Epithelial cell of esophagus (primary cell): Measurements from ENCODE around the gene FAM174C.

Source experiments
- DNase-seq: peaks from one replicate; pipeline ENCODE4 v3.0.0; 2010; ENCODE audit warnings: low read depth
- H3K4me3 ChIP-seq: 2 replicates; pipeline ENCODE4 v1.5.1; 2011; ENCODE audit warnings: mild to moderate bottlenecking, low read length, control low read depth
- TF ChIP-seq, protein P1 (sequence below): IDR thresholded peaks from 2 replicates; pipeline ENCODE4 v1.5.1; 2011; ENCODE audit warnings: low read depth, mild to moderate bottlenecking, low read length, control low read depth, inconsistent platforms; ENCODE audit not compliant: insufficient read depth; ENCODE audit errors: missing control alignments

Gene FAM174C

DNA sequence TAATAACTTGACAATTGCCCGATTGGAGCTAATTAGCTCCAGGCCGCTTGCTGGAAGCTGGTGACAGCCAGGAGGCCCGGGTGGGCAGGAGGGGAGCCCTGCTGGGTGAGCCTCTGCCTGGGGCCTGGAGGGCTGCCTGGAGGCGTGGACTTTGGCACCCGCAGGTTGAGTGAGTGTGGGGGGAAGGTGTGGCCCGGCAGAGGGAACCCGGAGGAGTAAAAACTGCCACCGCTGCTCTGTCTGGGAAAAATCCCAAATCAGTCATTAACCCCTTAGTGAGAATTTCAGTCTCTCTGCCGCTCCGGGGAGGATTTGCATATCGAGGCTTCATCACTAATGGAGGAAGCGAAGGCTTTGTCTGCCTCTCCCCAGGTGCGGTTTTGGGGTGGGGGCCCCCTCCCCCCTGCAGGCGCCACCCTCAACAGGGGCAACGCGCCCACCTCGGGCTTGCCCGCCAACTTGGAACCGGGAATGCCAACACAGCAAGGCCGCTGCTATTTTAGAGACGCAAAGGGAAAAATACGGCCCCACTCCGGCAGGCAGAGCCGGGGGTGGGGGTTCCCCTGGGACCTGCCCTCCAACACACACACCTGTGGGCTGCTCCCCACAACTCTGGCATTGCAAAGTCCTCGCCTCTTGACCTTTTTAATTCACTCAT lies 16.6 kb downstream of the FAM174C start:
- no peak for DNase-seq
- no peak overlapping the region for H3K4me3 ChIP-seq
- TF ChIP-seq, protein P1, sequence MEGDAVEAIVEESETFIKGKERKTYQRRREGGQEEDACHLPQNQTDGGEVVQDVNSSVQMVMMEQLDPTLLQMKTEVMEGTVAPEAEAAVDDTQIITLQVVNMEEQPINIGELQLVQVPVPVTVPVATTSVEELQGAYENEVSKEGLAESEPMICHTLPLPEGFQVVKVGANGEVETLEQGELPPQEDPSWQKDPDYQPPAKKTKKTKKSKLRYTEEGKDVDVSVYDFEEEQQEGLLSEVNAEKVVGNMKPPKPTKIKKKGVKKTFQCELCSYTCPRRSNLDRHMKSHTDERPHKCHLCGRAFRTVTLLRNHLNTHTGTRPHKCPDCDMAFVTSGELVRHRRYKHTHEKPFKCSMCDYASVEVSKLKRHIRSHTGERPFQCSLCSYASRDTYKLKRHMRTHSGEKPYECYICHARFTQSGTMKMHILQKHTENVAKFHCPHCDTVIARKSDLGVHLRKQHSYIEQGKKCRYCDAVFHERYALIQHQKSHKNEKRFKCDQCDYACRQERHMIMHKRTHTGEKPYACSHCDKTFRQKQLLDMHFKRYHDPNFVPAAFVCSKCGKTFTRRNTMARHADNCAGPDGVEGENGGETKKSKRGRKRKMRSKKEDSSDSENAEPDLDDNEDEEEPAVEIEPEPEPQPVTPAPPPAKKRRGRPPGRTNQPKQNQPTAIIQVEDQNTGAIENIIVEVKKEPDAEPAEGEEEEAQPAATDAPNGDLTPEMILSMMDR: no peak

DNA sequence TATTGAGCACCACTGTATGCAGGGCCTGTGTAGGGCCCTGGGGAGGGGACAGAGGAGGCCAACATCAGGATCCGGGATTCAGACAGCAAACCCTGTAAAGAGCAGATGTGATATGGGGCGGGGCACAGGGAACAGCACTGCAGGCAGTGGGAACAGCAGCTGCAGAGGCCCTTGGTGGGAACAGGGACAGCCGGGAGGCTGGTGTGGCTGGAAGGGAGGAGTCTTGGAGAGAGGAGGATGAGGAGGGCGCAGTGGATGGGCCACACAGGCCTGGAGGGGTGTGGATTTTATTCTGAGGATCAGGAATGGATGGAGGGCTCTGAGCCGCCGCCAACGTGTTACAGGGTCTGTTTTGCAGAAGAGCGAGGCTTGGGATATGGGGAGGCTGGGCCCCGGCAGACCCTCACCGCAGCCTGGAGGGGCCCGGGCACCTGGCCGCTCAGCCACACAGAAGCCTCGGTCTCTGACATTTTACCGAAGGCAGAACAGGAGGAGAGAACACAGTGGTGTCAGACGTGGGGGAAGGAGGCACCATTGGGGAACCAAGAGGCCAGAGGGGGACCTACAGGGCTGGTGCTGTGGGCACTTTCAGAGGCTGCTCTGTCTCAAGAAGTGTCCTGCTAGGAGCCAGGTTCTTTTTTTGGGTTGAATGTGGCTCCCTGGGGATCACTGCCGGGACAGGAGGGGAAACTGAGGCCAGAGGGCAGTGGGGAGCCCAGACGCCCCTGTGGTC lies 17.3 kb downstream of the FAM174C start:
- TF ChIP-seq, protein P1: no peak
- DNase-seq: no peak
- no peak overlapping the region for H3K4me3 ChIP-seq

DNA sequence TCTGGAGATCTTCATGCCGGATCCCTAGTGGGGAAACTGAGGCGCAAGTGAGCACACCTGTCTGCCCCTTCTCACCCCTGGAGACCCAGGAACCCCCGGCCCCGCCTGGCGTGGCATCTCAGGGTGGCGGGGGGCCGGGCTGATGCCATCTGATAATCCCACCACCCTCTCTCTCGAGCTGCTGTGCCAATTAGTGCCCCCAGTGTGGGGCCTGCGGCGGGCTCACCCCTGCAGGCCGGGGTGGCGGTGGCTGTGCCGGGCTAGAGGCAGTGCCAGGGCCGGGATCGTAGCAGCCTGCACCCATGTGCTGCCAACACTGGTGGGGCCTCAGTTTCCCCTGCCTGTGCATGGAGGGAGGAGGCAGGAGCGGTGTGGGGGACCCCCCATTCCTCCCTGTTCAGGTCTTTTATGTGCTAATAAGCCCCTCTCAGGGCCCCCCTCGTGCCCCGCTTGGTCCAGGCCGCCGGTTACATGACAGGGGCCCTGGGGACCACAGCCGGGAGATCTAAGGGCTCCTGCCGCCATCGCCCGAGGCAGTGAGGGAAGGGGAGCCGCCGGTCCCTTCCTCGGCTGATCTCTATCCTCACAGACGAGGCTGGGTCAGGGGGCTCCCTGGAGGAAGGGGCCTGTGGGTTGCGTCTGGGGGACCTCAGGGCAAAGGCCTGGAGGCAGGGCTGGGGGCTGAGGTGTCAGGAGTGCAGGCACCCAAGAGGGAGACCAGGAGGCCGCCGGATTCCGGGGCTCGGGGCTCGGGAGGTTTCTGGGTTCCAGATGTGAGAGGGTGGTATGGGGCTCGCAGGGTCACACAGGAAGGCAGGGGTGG lies 18.7 kb downstream of the FAM174C start:
- DNase-seq: no peak
- TF ChIP-seq, protein P1: no peak
- no peak overlapping the region for H3K4me3 ChIP-seq

DNA sequence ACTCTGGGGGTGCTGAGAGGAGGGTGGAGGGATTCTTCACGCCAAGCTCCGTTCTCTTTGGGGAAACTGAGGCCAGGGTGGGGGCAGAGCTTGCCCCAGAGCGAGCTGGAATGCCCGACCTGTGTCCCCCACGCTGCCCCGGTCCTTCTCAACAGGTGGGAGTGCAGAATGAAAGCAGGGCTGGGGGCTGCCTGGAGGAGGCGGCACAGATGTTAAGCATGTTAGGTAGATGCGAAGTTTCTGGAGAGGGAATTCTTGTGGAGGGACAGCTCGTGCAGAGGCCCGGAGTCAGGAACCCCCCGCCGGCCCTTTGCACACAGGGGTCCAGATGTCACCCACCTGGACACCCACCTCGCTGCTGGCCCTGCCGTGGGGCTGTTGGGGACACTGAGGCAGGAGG lies 19.4 kb downstream of the FAM174C start:
- TF ChIP-seq, protein P1: no peak
- H3K4me3 ChIP-seq: no peak overlapping the region
- DNase-seq: no peak

DNA sequence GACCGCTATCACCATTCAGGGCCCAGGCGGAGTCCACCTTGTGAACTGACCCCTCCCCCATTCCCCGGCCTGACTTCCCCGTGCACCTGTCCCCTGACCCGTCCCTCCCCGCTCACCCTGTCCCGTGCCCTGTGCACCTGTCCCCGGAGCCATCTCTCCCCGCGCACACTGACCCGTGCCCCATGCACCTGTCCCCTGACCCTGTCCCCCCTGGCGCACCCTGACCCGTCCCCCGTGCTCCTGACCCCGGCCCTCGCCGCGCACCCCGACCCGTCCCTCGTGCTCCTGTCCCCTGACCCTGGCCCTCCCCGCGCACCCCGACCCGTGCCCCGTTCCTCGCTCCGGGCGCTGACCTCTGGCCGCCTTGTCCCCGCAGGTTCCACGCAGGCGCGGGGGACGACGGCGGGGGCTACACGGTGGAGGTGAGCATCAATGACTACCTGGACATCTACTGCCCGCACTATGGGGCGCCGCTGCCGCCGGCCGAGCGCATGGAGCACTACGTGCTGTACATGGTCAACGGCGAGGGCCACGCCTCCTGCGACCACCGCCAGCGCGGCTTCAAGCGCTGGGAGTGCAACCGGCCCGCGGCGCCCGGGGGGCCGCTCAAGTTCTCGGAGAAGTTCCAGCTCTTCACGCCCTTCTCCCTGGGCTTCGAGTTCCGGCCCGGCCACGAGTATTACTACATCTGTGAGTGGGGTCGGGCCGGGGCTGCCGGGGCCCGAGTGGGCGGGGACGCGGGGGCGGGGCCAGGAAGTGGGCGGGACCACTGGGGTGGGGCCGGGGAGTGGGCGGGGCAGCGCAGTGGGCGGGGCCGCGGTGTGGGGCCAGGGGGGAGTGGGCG lies 20.1 kb downstream of the FAM174C start:
- H3K4me3 ChIP-seq: no peak overlapping the region
- TF ChIP-seq, protein P1: no peak
- no peak for DNase-seq

DNA sequence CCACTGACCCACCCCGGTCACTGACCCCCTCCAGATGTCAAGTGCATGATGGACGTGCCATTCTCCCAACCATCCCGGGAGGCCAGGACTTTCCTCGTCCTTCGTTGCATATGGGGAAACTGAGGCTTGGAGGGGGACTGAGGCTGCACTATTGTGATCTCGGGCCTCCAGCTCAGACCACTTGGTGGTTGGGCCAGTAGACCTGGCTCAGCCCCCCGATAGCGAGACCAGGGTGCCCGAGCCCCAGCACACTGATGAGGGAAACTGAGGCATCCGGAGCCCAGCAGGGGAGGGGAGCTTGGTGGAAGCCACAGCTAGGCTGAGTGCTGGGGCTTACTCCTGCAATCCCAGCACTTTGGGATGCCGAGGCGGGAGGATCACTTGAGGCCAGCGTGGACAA lies 20.7 kb downstream of the FAM174C start:
- DNase-seq: no peak
- TF ChIP-seq, protein P1: no peak
- H3K4me3 ChIP-seq: no peak overlapping the region
